HFFc6 (cell line): ENCODE results near the gene IL12B. TPM values are rescaled to one million over a fixed set of nuclear protein-coding genes. Genes with fewer than 3 reads are reported as not detected.

ENCODE experiments used
- DNase-seq: peaks from one replicate; pipeline ENCODE4 v3.0.0-alpha.2; 2018
- H3K27ac Mint-ChIP-seq: 2 replicates; pipeline ENCODE4 v1.8.0; 2020; ENCODE audit warnings: mild to moderate bottlenecking, mixed read lengths
- H3K27me3 Mint-ChIP-seq: 2 replicates; pipeline ENCODE4 v1.8.0; 2021; ENCODE audit warnings: mild to moderate bottlenecking, moderate library complexity, mixed read lengths; ENCODE audit not compliant: insufficient read depth
- H3K36me3 Mint-ChIP-seq: 2 replicates; pipeline ENCODE4 v1.8.0; 2021; ENCODE audit warnings: low read depth, mixed read lengths
- H3K4me1 Mint-ChIP-seq: 2 replicates; pipeline ENCODE4 v1.8.0; 2020; ENCODE audit warnings: low read depth, mixed read lengths
- H3K4me3 Mint-ChIP-seq: 2 replicates; pipeline ENCODE4 v1.8.0; 2020; ENCODE audit warnings: mild to moderate bottlenecking, moderate library complexity, mixed read lengths
- H3K9me3 Mint-ChIP-seq: 2 replicates; pipeline ENCODE4 v1.8.0; 2020; ENCODE audit warnings: mild to moderate bottlenecking, mixed read lengths
- CTCF ChIP-seq: fragments of 200-600 bp; sonication (generic); IDR thresholded peaks from 2 replicates; pipeline ENCODE4 v1.5.0; 2021; ENCODE audit warnings: antibody characterized with exemption, mild to moderate bottlenecking
- total RNA-seq, 6 experiments: library from RNA; stranded (reverse); fragmentation: NEBNext Ultra II Directional; extraction: Animal tissue kit (Norgen Biotek cat#: 25700); gene quantifications; 2 replicates in 1 of 6; 3 replicates in 5 of 6; pipeline ENCODE4 v1.2.3, GENCODE V29; 2021

IL12B gene
- total RNA-seq, 6 experiments from 2014 or later: not detected

- Mint-ChIP-seq H3K36me3 (no peaks in the 10 kb centered on the region), H3K4me1 (peaks cover 53% of the 10 kb centered on the region), H3K27me3 (peaks cover 3% of the 10 kb centered on the region; the same call in 1 of the 2 replicates), H3K9me3 (no peaks in the 10 kb centered on the region), H3K4me3 (peak overlapping the region; percentile 82), H3K27ac (peak overlapping the region; percentile 62)
- peak; percentile 26 for DNase-seq
- TF ChIP-seq CTCF: peak; percentile 91
These were observed 1.0 kb upstream of the IL12B start for GRCh38 chr5:159331093-159331973.

DNA sequence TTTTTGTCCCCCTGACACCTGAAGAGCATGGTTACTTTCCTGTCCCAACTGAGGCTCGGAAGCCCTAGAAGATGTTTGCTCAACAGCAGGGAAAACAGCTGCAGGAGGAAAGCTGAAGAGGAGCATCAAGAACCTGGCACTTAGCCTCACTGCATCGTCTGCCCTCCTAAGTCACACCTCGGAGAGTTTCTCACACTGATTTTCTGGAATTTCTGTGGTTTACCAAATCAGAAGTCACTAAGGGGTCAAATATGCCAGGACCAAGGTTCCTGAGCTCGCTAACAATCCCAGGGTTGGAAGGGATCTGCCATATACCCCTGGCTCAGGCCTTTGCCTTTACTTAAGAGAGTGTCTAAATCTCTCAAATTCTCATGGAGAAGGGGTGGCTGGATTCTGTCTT, 5.3 kb downstream of the IL12B start:
- H3K9me3 Mint-ChIP-seq: no peaks in the 10 kb centered on the region
- H3K27ac Mint-ChIP-seq: no peak overlapping the region
- no peak overlapping the region for H3K4me3 Mint-ChIP-seq
- DNase-seq: no peak
- peaks cover 3% of the 10 kb centered on the region; the same call in 1 of the 2 replicates for H3K27me3 Mint-ChIP-seq
- H3K4me1 Mint-ChIP-seq: peaks cover 23% of the 10 kb centered on the region
- no peaks in the 10 kb centered on the region for H3K36me3 Mint-ChIP-seq
- TF ChIP-seq CTCF: no peak

DNA sequence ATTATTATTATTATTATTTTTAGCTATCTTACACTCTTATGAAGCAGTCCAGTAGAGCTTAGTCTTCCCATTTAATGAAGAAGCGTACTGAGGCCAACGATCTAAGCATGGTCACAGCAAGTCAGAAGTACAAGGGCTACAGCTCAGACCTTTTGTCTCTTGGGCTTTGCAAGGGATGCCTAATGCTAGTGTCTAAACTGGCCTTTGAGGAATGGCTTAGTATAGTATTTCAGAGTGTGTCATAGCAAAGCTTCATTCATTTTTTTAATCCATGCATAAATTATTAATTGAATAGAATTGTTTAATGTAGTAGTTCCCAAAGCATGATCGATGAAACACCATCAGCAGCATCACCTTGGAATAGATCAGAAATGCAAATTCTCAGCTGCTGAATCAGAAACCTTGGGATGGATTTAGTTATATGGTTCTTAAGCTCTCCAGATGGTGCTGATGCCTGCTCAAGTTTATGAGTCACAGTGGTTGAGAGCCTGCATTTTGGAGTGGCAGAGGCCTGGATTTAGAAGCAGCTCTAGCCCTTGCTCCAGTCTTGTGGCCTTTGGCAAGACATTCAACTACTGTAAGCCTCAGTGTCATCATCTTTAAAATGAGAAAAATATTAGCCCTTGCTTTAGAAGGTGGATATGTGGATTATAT, 6.1 kb downstream of the IL12B start:
- TF ChIP-seq CTCF: no peak
- peak; percentile 79 for DNase-seq
- no peaks in the 10 kb centered on the region for H3K36me3 Mint-ChIP-seq
- H3K4me3 Mint-ChIP-seq: no peak overlapping the region
- H3K27me3 Mint-ChIP-seq: peaks cover 3% of the 10 kb centered on the region
- H3K27ac Mint-ChIP-seq: no peak overlapping the region; the same call in 1 of the 2 replicates
- H3K4me1 Mint-ChIP-seq: peaks cover 18% of the 10 kb centered on the region
- H3K9me3 Mint-ChIP-seq: no peaks in the 10 kb centered on the region

- Mint-ChIP-seq H3K36me3 (no peaks in the 10 kb centered on the region), H3K27ac (no peak overlapping the region), H3K27me3 (peaks cover 9% of the 10 kb centered on the region), H3K4me3 (no peak overlapping the region), H3K4me1 (peaks cover 18% of the 10 kb centered on the region), H3K9me3 (no peaks in the 10 kb centered on the region)
- TF ChIP-seq CTCF: no peak
- DNase-seq: no peak
These were observed 8.1 kb downstream of the IL12B start for GRCh38 chr5:159322180-159322579.

DNA sequence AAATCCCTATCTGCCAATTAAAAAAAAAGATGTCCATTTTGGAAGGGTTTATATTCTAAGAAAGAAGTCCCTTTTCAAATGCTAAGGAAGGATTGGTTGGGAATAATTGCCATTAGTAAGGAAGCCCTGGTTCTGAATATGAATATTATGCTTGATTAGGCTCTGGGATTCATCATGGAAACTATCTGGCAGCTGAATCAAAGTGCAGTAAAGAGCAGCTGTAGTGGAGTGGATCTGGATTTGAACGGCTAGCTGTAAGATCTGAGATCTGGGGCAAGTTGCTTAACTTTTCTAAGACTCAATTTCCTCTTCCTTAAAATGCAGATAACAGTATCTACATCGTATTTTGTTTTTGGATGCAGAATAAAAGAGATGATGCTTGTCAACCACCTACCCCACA, 10.5 kb downstream of the IL12B start:
- H3K27me3 Mint-ChIP-seq: peaks cover 9% of the 10 kb centered on the region
- no peaks in the 10 kb centered on the region for H3K9me3 Mint-ChIP-seq

More for the DNA sequence above, 10.5 kb downstream of the IL12B start:
- H3K36me3 Mint-ChIP-seq: no peaks in the 10 kb centered on the region
- no peak for DNase-seq
- no peak overlapping the region for H3K27ac Mint-ChIP-seq
- H3K4me3 Mint-ChIP-seq: no peak overlapping the region
- peaks cover 14% of the 10 kb centered on the region for H3K4me1 Mint-ChIP-seq
- no peak for TF ChIP-seq CTCF
